GM23248 (cell line): ENCODE data around the gene CHIT1. TPM values are rescaled to one million over a fixed set of nuclear protein-coding genes. Genes with fewer than 3 reads are reported as not detected.

Experiments used
- DNase-seq: peaks from one replicate; pipeline ENCODE4 v3.0.0-alpha.2; 2015
- H2AFZ ChIP-seq: fragments of 200-600 bp; sonication (generic); 2 replicates; pipeline ENCODE4 v1.6.1; 2016; ENCODE audit warnings: antibody characterized with exemption
- H3F3A ChIP-seq: fragments of 200-600 bp; sonication (generic); 2 replicates; pipeline ENCODE4 v1.6.1; 2016; ENCODE audit warnings: mild to moderate bottlenecking, antibody characterized with exemption, mixed run types; ENCODE audit not compliant: insufficient read depth
- H3K27ac ChIP-seq: fragments of 200-600 bp; sonication (generic); 2 replicates; pipeline ENCODE4 v1.5.1; 2016; ENCODE audit warnings: mild to moderate bottlenecking
- H3K27me3 ChIP-seq: fragments of 200-600 bp; sonication (generic); replicated peaks from 2 replicates; pipeline ENCODE4 v1.6.1; 2016; ENCODE audit warnings: mild to moderate bottlenecking; ENCODE audit not compliant: insufficient read depth
- H3K36me3 ChIP-seq: fragments of 200-600 bp; sonication (generic); 2 replicates; pipeline ENCODE4 v1.6.1; 2016; ENCODE audit warnings: low read depth, mild to moderate bottlenecking
- H3K4me1 ChIP-seq: fragments of 200-600 bp; sonication (generic); 2 replicates; pipeline ENCODE4 v1.6.1; 2016; ENCODE audit warnings: mild to moderate bottlenecking; ENCODE audit not compliant: insufficient read depth
- H3K4me2 ChIP-seq: fragments of 200-600 bp; sonication (generic); one replicate; pipeline ENCODE4 v1.6.1; 2016; ENCODE audit warnings: mild to moderate bottlenecking; ENCODE audit not compliant: unreplicated experiment
- H3K4me3 ChIP-seq: fragments of 200-600 bp; sonication (generic); 2 replicates; pipeline ENCODE4 v1.5.1; 2016; ENCODE audit warnings: mild to moderate bottlenecking
- H3K79me2 ChIP-seq: fragments of 200-600 bp; sonication (generic); 2 replicates; pipeline ENCODE4 v1.6.1; 2016; ENCODE audit warnings: mild to moderate bottlenecking; ENCODE audit not compliant: insufficient read depth
- H3K9ac ChIP-seq: fragments of 200-600 bp; sonication (generic); 2 replicates; pipeline ENCODE4 v1.6.1; 2016; ENCODE audit warnings: mild to moderate bottlenecking
- H3K9me2 ChIP-seq: fragments of 200-600 bp; sonication (generic); 2 replicates; pipeline ENCODE4 v1.6.1; 2016; ENCODE audit warnings: mixed run types, mild to moderate bottlenecking, moderate library complexity; ENCODE audit not compliant: insufficient read depth
- H3K9me3 ChIP-seq: fragments of 200-600 bp; sonication (generic); one replicate; pipeline ENCODE4 v1.6.1; 2017; ENCODE audit warnings: low read depth
- H4K20me1 ChIP-seq: fragments of 200-600 bp; sonication (generic); 2 replicates; pipeline ENCODE4 v1.6.0; 2016; ENCODE audit not compliant: insufficient read depth
- EZH2 ChIP-seq: fragments of 200-600 bp; sonication (generic); IDR thresholded peaks from 2 replicates; pipeline ENCODE4 v1.6.1; 2018; ENCODE audit warnings: antibody characterized with exemption, mild to moderate bottlenecking; ENCODE audit not compliant: insufficient read depth, poor library complexity, severe bottlenecking
- EZH2phosphoT487 ChIP-seq: fragments of 200-600 bp; sonication (generic); IDR thresholded peaks from 2 replicates; pipeline ENCODE4 v1.6.1; 2018; ENCODE audit warnings: antibody characterized with exemption, moderate library complexity, mild to moderate bottlenecking, low read depth; ENCODE audit not compliant: insufficient read depth
- WGBS, 2 experiments: methylation state at CpG; one replicate each; pipeline ENCODE4 v1.1.6; 2015 to 2017; ENCODE audit warnings: low lambda C conversion rate in 2 of 2, low coverage in 1 of 2; ENCODE audit errors: missing lambda C conversion rate in 2 of 2; 5-methylcytosine and 5-hydroxymethylcytosine counted together
- in situ Hi-C: fragments of 300-500 bp; cut with MboI; formaldehyde crosslinking; loops from 2 replicates; pipeline ENCODE4 v1.15.0; 2020
- polyA plus RNA-seq: library from polyadenylated mRNA; unstranded; fragments of >200 nt; fragmentation: Nextera tagmentation; extraction: Ambion mirVana; gene quantifications from 2 replicates; pipeline ENCODE4 v1.2.1, GENCODE V29; 2016
- total RNA-seq: library from RNA; depleted of rRNA; stranded (reverse); fragments of >200 nt; shearing (Covaris generic); gene quantifications from 2 replicates; pipeline ENCODE4 v1.2.3, GENCODE V29; 2014

Gene CHIT1
- total and polyA plus RNA-seq, 2 experiments from 2014 or later, result not detected

- no peak overlapping the region for H3K4me3 ChIP-seq
- 93 to 96% methylated on average over 4 to 5 of the region's 5 CpGs for WGBS, 2 experiments
- no peaks in the 10 kb centered on the region for H3K4me1 ChIP-seq
- H3K79me2 ChIP-seq, result no peaks in the 10 kb centered on the region
- no peak for TF ChIP-seq EZH2
- TF ChIP-seq EZH2phosphoT487, result no peak
- in situ Hi-C loops, result no loop called here
- no peak overlapping the region for H3K9ac ChIP-seq
- no peaks in the 10 kb centered on the region for H3K9me3 ChIP-seq
- no peaks in the 10 kb centered on the region for H4K20me1 ChIP-seq
- no peak overlapping the region for H2AFZ ChIP-seq
- no peak for DNase-seq
- no peaks in the 10 kb centered on the region for H3K9me2 ChIP-seq
- no peaks in the 10 kb centered on the region for H3F3A ChIP-seq
- no peak overlapping the region for H3K27ac ChIP-seq
- H3K4me2 ChIP-seq, result no peak overlapping the region
- no peaks in the 10 kb centered on the region for H3K27me3 ChIP-seq
- no peaks in the 10 kb centered on the region for H3K36me3 ChIP-seq
These were observed 43.4 kb downstream of the CHIT1 start for GRCh38 chr1:203186091-203186445.

DNA sequence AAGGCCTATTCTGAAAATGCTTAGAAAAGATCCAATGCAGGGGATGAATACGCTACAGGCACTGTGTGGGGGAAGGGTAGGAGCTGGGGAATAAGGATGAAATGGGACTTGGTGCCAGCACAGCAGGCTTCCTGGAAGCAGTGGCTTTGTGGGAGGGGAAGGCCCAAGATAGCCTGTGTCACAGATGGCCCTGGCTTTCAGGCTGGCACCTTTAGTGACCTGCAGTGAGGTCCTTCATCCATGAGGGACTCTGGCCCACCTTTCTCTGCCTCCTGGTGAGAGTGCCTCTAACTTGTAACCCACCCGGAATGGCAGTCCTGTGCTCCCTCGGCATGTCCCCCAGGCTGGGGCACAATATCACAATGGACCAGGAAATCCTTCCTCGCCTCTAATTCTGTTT, 43.9 kb downstream of the CHIT1 start:
- WGBS, 2 experiments, result 80 to 90% methylated on average over 4 of the region's 4 CpGs
- Histone ChIP-seq H3K79me2 (no peaks in the 10 kb centered on the region), H3K27ac (no peak overlapping the region), H3K9me2 (no peaks in the 10 kb centered on the region), H3F3A (no peaks in the 10 kb centered on the region), H3K36me3 (no peaks in the 10 kb centered on the region), H3K4me2 (no peak overlapping the region), H3K27me3 (no peaks in the 10 kb centered on the region), H4K20me1 (no peaks in the 10 kb centered on the region), H2AFZ (no peak overlapping the region), H3K9ac (no peak overlapping the region), H3K9me3 (no peaks in the 10 kb centered on the region), H3K4me1 (no peaks in the 10 kb centered on the region), H3K4me3 (no peak overlapping the region)
- DNase-seq, result no peak
- in situ Hi-C loops, result no loop called here
- TF ChIP-seq EZH2phosphoT487, result no peak
- no peak for TF ChIP-seq EZH2

- Histone ChIP-seq H3K27me3 (no peaks in the 10 kb centered on the region), H3K79me2 (no peaks in the 10 kb centered on the region), H3F3A (no peaks in the 10 kb centered on the region), H3K4me3 (no peak overlapping the region), H4K20me1 (no peaks in the 10 kb centered on the region), H3K9ac (no peak overlapping the region), H3K9me2 (no peaks in the 10 kb centered on the region), H3K36me3 (no peaks in the 10 kb centered on the region), H2AFZ (no peak overlapping the region), H3K4me1 (no peaks in the 10 kb centered on the region), H3K9me3 (no peaks in the 10 kb centered on the region), H3K4me2 (no peak overlapping the region), H3K27ac (no peak overlapping the region)
- in situ Hi-C loops, result no loop called here
- WGBS, 2 experiments, result 88 to 90% methylated on average over 10 of the region's 10 CpGs
- TF ChIP-seq EZH2phosphoT487 (no peak), EZH2 (no peak)
- no peak for DNase-seq
These were observed 44.4 kb downstream of the CHIT1 start for GRCh38 chr1:203185061-203185461.

DNA sequence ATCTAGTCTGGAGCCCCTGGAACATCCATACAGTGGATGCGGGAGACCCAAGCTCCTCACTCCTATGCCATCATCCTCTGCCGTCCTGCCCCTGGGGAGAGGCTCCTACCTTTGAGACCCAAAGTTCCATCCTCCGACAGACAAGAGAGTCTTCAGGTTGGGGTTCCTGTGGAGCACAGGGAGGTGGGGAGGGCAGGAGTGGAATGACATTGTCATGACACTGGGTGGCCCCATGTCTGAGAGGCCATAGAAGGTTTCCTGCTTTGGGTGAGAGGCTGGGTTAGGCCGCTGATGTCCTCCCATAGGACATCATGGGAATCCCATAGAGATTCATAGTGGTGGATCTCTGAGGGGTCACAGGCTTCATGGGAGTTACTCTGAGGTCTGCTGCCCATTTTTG, 45.0 kb downstream of the CHIT1 start:
- no peaks in the 10 kb centered on the region for H4K20me1 ChIP-seq
- in situ Hi-C loops, result no loop called here
- no peaks in the 10 kb centered on the region for H3K9me3 ChIP-seq

DNA sequence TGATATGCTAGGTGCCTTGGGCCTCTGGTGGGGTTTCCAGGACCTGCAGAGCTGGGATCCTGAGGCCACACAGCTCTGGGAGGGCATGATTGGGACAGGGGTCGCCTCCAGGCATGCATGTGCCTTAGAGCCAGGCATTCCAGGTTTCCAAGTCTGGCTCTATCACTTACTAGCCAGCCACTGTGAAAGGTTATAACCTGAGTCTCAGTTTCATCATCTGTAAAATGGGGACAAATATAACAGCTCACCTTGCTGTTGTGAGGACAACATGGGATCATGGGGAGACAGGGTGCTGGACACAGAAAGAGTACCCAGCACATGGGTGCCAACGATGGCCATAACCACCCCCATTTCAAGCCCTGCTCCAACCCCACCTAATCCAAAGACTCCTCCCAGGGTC, 45.6 kb downstream of the CHIT1 start:
- TF ChIP-seq EZH2 (no peak), EZH2phosphoT487 (no peak)
- no peaks in the 10 kb centered on the region for H3K9me2 ChIP-seq
- H3K79me2 ChIP-seq, result no peaks in the 10 kb centered on the region
- in situ Hi-C loops, result no loop called here
- no peak overlapping the region for H3K27ac ChIP-seq
- no peak overlapping the region for H3K9ac ChIP-seq
- H3K4me1 ChIP-seq, result peaks cover under 1% of the 10 kb centered on the region; the same call in 1 of the 2 replicates
- no peaks in the 10 kb centered on the region for H4K20me1 ChIP-seq
- no peak overlapping the region for H2AFZ ChIP-seq
- no peak overlapping the region for H3K4me3 ChIP-seq
- H3K27me3 ChIP-seq, result no peaks in the 10 kb centered on the region
- H3K36me3 ChIP-seq, result no peaks in the 10 kb centered on the region
- WGBS, 2 experiments, result 81 to 83% methylated on average over 2 of the region's 2 CpGs
- no peak for DNase-seq
- H3K4me2 ChIP-seq, result no peak overlapping the region
- H3F3A ChIP-seq, result no peaks in the 10 kb centered on the region
- no peaks in the 10 kb centered on the region for H3K9me3 ChIP-seq

More for the DNA sequence above, 45.0 kb downstream of the CHIT1 start:
- H3K9me2 ChIP-seq, result no peaks in the 10 kb centered on the region
- no peak for DNase-seq
- no peak for TF ChIP-seq EZH2
- no peak for TF ChIP-seq EZH2phosphoT487
- 79 to 85% methylated on average over 4 of the region's 4 CpGs for WGBS, 2 experiments
- no peak overlapping the region for H2AFZ ChIP-seq
- no peak overlapping the region for H3K9ac ChIP-seq
- H3K36me3 ChIP-seq, result no peaks in the 10 kb centered on the region
- H3K4me1 ChIP-seq, result no peaks in the 10 kb centered on the region
- H3K4me3 ChIP-seq, result no peak overlapping the region
- no peaks in the 10 kb centered on the region for H3K79me2 ChIP-seq
- no peaks in the 10 kb centered on the region for H3F3A ChIP-seq
- no peak overlapping the region for H3K27ac ChIP-seq
- H3K4me2 ChIP-seq, result no peak overlapping the region
- H3K27me3 ChIP-seq, result no peaks in the 10 kb centered on the region
